Measurements from ENCODE around the gene TTC33. TPM values are rescaled to one million over a fixed set of nuclear protein-coding genes. Genes with fewer than 3 reads are reported as not detected.

TTC33 gene
- polyA plus RNA-seq, 1 of the 3 experiments (the other 2 are of a cell fraction) = 2.2 TPM

GRCh38 chr5:40465416-40465815 is 290.3 kb downstream of the TTC33 start:
- H3F3A ChIP-seq (replicated peaks; ENCODE audit: insufficient read depth) = no peaks in the 10 kb centered on the region
- H3K79me2 ChIP-seq (ENCODE audit: insufficient read depth) = no peaks in the 10 kb centered on the region
- CTCF ChIA-PET = no interaction called here
- H4K20me1 ChIP-seq (ENCODE audit: insufficient read depth) = no peaks in the 10 kb centered on the region
- H3K9ac ChIP-seq = no peak overlapping the region
- no peaks in the 10 kb centered on the region for H3K4me1 ChIP-seq (ENCODE audit: control insufficient read depth in 1 of 2, insufficient read depth in 2 of 2, low read depth in 1 of 2, low read length in 1 of 2)
- POLR2A ChIA-PET = no interaction called here
- no peak overlapping the region for H3K4me2 ChIP-seq
- H3K36me3 ChIP-seq (replicated peaks in 1 of 2; ENCODE audit: control insufficient read depth in 1 of 2, insufficient read depth in 2 of 2, low read length in 1 of 2) = no peaks in the 10 kb centered on the region
- 6% methylated on average over 1 of the region's 1 CpG for WGBS (ENCODE audit: low lambda C conversion rate)
- no peak for TF ChIP-seq RCOR1 (IDR thresholded peaks at IDR 0.05; ENCODE audit: low read length)
- no peak for TF ChIP-seq JUND (IDR thresholded peaks at IDR 0.05)
- no peak for TF ChIP-seq CTCF (IDR thresholded peaks at IDR 0.05)
- TF ChIP-seq RAD21 (IDR thresholded peaks at IDR 0.05; ENCODE audit: low read length) = no peak
- no peak for TF ChIP-seq REST (IDR thresholded peaks at IDR 0.05; ENCODE audit: low read depth, low read length)
- no peak for TF ChIP-seq ELF1 (IDR thresholded peaks at IDR 0.05)
- no peak for TF ChIP-seq ZBTB33 (IDR thresholded peaks at IDR 0.05; ENCODE audit: borderline replicate concordance, low read depth)
- TF ChIP-seq TCF12 (IDR thresholded peaks at IDR 0.05) = no peak
- TF ChIP-seq TAF1 (IDR thresholded peaks at IDR 0.05; ENCODE audit: borderline replicate concordance, low read depth, low read length) = no peak
- no peak for TF ChIP-seq FOSL2 (IDR thresholded peaks at IDR 0.05; ENCODE audit: borderline replicate concordance, low read depth)
- no peak for TF ChIP-seq TEAD4 (IDR thresholded peaks at IDR 0.05; ENCODE audit: borderline replicate concordance, insufficient read depth)
- TF ChIP-seq GABPA (IDR thresholded peaks at IDR 0.05; ENCODE audit: low read depth) = no peak
- no peak for TF ChIP-seq CHD2 (IDR thresholded peaks at IDR 0.05; ENCODE audit: low read length, partially characterized antibody)
- no peak for TF ChIP-seq RFX5 (IDR thresholded peaks at IDR 0.05; ENCODE audit: low read length)
- no peak for TF ChIP-seq EP300 (IDR thresholded peaks at IDR 0.05; ENCODE audit: borderline replicate concordance in 1 of 2, low read depth in 1 of 2, low read length in 1 of 2)
- TF ChIP-seq NRF1 (IDR thresholded peaks at IDR 0.05; ENCODE audit: low read depth, low read length) = no peak
- no peak for TF ChIP-seq GATA2 (CRISPR knock-in tag; IDR thresholded peaks at IDR 0.05)
- no peak for DNase-seq
- H3K4me3 ChIP-seq (ENCODE audit: low read depth in 2 of 2, low read length in 1 of 2) = no peak overlapping the region
- no peak overlapping the region for H2AFZ ChIP-seq (ENCODE audit: low read depth)
- H3K9me3 ChIP-seq = 0 out of 2 replicates have a peak, but pooled peaks cover 7% of the 10 kb centered on the region
- no peaks in the 10 kb centered on the region for H3K27me3 ChIP-seq (ENCODE audit: insufficient read depth)
- 0 out of 2 replicates have a peak, but pooled peaks cover 3% of the 10 kb centered on the region for H3K9me2 ChIP-seq
- no peak overlapping the region for H3K27ac ChIP-seq (ENCODE audit: low read depth in 2 of 2, low read length in 1 of 2)

Data from SK-N-SH (cell line).